ENCODE results near the gene WWC2.

DNA sequence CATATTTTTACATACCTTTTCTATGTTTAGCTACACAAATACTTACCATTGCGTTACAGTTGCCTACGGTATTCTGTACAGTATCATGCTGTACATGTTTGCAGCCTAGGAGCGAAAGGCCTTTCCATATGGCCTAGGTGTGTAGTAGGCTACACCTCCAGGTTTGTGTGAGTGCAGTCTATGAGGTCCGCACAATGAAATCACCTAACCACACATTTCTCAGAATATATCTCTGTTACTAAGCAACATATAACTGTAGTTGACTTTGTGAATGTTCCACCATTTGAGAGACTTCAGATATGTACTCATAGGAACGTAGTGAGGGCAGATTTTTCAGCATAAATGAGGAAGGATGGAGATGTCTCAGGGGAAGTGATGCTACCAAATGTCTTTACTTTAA, 62.6 kb downstream of the WWC2 start:
- TF ChIP-seq, protein P1, sequence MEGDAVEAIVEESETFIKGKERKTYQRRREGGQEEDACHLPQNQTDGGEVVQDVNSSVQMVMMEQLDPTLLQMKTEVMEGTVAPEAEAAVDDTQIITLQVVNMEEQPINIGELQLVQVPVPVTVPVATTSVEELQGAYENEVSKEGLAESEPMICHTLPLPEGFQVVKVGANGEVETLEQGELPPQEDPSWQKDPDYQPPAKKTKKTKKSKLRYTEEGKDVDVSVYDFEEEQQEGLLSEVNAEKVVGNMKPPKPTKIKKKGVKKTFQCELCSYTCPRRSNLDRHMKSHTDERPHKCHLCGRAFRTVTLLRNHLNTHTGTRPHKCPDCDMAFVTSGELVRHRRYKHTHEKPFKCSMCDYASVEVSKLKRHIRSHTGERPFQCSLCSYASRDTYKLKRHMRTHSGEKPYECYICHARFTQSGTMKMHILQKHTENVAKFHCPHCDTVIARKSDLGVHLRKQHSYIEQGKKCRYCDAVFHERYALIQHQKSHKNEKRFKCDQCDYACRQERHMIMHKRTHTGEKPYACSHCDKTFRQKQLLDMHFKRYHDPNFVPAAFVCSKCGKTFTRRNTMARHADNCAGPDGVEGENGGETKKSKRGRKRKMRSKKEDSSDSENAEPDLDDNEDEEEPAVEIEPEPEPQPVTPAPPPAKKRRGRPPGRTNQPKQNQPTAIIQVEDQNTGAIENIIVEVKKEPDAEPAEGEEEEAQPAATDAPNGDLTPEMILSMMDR (IDR thresholded peaks at IDR 0.05 in 4 of 5, conservative IDR thresholded peaks at IDR 0.05 in 1 of 5), result no peak
- no peak for TF ChIP-seq POLR2A (IDR thresholded peaks at IDR 0.05)

Measured in gastrocnemius medialis (tissue), 4 donors.